Activated naive CD8-positive, alpha-beta T cell (primary cell): ENCODE measurements around the gene DUSP3.

Experiments used
- H3K27ac Mint-ChIP-seq: one replicate; pipeline ENCODE4 v1.8.0; 2021; ENCODE audit warnings: mixed read lengths
- H3K27me3 Mint-ChIP-seq: one replicate; pipeline ENCODE4 v1.8.0; 2021; ENCODE audit warnings: mixed read lengths
- H3K36me3 Mint-ChIP-seq: one replicate; pipeline ENCODE4 v1.8.0; 2021; ENCODE audit warnings: mixed read lengths
- H3K4me1 Mint-ChIP-seq: one replicate; pipeline ENCODE4 v1.8.0; 2021; ENCODE audit warnings: low read depth, mixed read lengths
- H3K4me3 Mint-ChIP-seq: one replicate; pipeline ENCODE4 v1.8.0; 2021; ENCODE audit warnings: mild to moderate bottlenecking, mixed read lengths
- H3K9me3 Mint-ChIP-seq: one replicate; pipeline ENCODE4 v1.8.0; 2021; ENCODE audit warnings: low read depth, mixed read lengths

DUSP3 gene

DNA sequence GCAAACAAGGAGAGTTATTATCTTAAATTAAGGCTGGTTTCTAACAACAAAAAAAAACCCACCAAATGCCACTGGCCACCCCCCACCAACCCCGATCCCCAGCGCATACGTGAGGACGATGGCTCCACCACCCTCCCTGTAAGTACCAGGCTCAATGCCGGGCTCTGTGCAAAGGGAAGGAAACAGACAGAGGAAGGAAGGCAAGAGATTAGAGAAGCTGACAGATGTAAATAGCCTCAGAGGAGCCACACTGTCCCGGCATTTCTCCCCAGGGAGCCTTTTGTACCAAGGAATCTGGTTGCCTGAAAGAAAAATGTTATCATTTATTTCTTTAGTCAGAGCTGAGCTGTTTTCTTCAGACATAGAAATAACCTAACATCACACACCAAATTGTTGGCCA, 33.2 kb downstream of the DUSP3 start:
- no peak overlapping the region for H3K4me3 Mint-ChIP-seq
- no peaks in the 10 kb centered on the region for H3K4me1 Mint-ChIP-seq
- H3K9me3 Mint-ChIP-seq: no peaks in the 10 kb centered on the region
- no peak overlapping the region for H3K27ac Mint-ChIP-seq
- no peaks in the 10 kb centered on the region for H3K36me3 Mint-ChIP-seq
- H3K27me3 Mint-ChIP-seq: peaks cover 20% of the 10 kb centered on the region

DNA sequence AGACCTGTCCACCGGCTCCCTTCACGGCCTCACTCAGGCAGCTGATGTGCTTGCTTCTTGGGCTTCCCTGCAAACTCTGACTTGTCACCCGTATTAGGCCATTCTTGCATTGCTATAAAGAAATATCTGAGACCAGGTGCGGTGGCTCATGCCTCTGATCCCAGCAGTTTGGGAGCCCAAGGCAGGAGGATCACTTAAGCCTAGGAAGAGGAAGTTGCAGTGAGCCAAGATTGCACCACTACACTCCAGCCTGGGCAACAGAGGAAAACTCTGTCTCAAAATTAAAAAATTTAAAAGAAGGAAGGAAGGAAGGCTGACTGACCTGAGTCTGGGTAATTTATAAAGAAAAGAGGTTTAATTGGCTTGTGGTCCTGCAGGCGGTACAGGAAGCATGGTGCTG, 37.1 kb downstream of the DUSP3 start:
- H3K9me3 Mint-ChIP-seq: no peaks in the 10 kb centered on the region
- peaks cover 15% of the 10 kb centered on the region for H3K27me3 Mint-ChIP-seq
- H3K4me1 Mint-ChIP-seq: no peaks in the 10 kb centered on the region
- no peak overlapping the region for H3K27ac Mint-ChIP-seq
- H3K4me3 Mint-ChIP-seq: no peak overlapping the region
- H3K36me3 Mint-ChIP-seq: no peaks in the 10 kb centered on the region

DNA sequence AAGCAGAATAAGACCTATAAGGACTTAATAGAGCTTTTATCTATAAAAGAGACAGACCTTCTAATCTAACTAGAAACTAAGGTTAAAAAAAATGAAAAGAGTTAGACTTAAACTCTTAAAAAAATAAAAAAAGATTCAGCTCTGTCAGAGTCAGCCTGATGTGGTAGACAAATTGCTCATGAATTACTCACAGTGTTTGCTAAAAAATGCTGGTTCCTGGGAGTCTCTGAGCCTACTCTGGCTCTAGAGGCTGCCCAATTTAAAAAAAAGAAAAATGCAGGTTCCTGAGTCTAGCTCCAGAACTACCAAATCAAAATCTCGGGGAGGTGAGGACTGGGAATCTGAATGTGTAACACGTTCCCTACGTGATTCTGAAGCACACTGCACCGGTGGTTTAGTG, 38.2 kb downstream of the DUSP3 start:
- no peaks in the 10 kb centered on the region for H3K4me1 Mint-ChIP-seq
- no peak overlapping the region for H3K27ac Mint-ChIP-seq
- H3K9me3 Mint-ChIP-seq: no peaks in the 10 kb centered on the region
- peaks cover 15% of the 10 kb centered on the region for H3K27me3 Mint-ChIP-seq
- no peak overlapping the region for H3K4me3 Mint-ChIP-seq
- no peaks in the 10 kb centered on the region for H3K36me3 Mint-ChIP-seq

DNA sequence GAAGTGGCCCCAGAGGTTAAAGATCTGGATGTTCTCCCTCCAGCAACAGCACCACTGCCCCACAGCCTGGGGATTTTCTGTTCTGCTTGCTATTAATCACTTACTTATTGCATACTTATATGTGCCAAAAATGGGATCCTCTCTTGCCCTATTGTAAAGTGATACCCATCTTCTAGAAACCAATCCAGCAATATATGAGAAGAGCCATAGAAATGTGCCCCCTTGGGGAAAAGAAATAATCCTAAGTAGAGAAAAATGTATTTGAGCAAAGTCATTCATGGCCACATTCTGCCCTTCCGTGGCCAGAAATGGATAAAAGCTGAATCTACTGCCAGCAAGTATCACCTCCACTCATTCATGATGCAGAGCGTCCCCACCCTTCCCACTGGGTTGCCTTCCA, 41.1 kb downstream of the DUSP3 start:
- no peak overlapping the region for H3K27ac Mint-ChIP-seq
- no peaks in the 10 kb centered on the region for H3K36me3 Mint-ChIP-seq
- H3K4me3 Mint-ChIP-seq: no peak overlapping the region
- H3K4me1 Mint-ChIP-seq: no peaks in the 10 kb centered on the region
- H3K27me3 Mint-ChIP-seq: peaks cover 5% of the 10 kb centered on the region
- H3K9me3 Mint-ChIP-seq: no peaks in the 10 kb centered on the region

DNA sequence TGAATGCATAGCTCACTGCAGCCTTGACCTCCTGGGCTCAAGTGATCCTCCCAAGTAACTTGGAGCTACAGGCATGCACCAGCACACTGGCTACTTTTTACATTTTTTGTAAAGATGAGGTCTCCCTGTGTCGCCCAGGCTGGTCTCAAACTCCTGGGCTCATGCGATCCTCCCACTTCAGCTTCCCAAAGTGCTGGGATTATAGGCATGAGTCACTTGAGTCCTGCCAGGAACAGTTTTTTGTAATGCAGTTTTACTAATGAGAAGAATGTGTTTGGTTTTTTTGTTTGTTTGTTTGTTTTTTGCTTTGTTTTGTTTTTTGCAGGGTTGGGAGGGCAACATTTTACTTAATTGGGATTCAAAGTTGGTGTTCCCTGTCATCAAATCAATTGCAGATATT, 42.4 kb downstream of the DUSP3 start:
- Mint-ChIP-seq H3K27ac (no peak overlapping the region), H3K27me3 (peaks cover 2% of the 10 kb centered on the region), H3K4me1 (no peaks in the 10 kb centered on the region), H3K9me3 (no peaks in the 10 kb centered on the region), H3K36me3 (no peaks in the 10 kb centered on the region), H3K4me3 (no peak overlapping the region)

DNA sequence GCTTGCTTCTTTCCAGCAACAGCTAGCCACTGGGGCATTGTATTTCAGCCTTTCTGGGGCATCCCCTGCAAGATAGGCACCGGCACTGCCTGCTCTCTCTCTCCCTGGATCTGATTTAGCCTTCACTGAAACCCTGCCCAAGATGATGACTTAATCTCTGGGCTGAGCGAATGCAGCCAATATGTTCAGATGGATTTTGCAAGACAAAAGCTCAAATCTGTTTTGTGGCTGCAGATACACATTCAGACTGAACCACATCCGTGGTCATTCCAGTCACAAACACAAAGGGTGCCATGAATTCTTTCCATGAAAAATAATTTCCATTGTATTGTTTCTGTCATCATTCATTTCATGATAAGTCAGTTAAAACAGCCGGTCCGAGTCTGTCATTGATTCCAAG, 44.4 kb downstream of the DUSP3 start:
- Mint-ChIP-seq H3K4me1 (no peaks in the 10 kb centered on the region), H3K27ac (no peak overlapping the region), H3K9me3 (no peaks in the 10 kb centered on the region), H3K4me3 (no peak overlapping the region), H3K27me3 (peaks cover 2% of the 10 kb centered on the region), H3K36me3 (no peaks in the 10 kb centered on the region)

DNA sequence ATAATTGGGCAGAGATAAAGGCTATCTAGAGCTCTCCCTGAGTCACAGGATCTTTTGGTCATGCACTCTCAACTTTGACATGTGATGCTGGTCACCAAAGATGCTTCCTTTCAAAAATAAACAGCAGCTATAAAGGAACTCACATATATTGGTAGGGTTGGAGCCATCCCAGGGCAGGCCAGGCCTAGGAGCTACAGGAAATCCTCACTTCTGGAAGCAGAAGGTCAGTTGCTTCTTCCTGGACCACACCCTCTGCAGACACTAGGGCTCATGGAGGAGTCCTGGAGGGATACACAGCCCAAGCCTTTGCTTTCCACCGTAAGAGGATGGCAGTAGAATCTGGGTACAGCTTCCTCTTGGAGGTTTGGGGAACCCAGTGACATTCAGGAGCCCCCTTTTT, 44.8 kb downstream of the DUSP3 start:
- Mint-ChIP-seq H3K27me3 (peaks cover 2% of the 10 kb centered on the region), H3K9me3 (no peaks in the 10 kb centered on the region), H3K4me1 (no peaks in the 10 kb centered on the region), H3K36me3 (no peaks in the 10 kb centered on the region), H3K27ac (no peak overlapping the region), H3K4me3 (no peak overlapping the region)

DNA sequence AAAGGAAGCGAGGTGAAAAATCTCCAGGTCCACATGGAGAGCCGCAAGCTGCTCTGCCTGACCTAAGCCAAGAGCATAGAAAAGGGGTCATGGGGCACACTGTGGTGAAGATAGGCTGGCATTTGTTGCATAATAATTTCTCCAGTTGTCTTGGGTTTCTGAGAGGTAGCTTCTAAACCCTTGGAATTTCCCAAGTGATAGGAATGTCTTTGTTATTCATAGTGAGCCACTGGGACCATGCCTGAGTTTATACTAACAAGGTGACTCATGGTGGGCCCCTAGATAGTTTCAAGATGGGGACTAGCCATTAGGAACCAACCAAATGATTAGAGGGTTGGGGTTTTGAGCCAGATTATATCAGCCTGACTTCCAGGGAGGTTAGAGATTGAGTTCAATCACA, 45.8 kb downstream of the DUSP3 start:
- Mint-ChIP-seq H3K27me3 (peaks cover 2% of the 10 kb centered on the region), H3K4me3 (no peak overlapping the region), H3K4me1 (no peaks in the 10 kb centered on the region), H3K27ac (no peak overlapping the region), H3K36me3 (no peaks in the 10 kb centered on the region), H3K9me3 (no peaks in the 10 kb centered on the region)

DNA sequence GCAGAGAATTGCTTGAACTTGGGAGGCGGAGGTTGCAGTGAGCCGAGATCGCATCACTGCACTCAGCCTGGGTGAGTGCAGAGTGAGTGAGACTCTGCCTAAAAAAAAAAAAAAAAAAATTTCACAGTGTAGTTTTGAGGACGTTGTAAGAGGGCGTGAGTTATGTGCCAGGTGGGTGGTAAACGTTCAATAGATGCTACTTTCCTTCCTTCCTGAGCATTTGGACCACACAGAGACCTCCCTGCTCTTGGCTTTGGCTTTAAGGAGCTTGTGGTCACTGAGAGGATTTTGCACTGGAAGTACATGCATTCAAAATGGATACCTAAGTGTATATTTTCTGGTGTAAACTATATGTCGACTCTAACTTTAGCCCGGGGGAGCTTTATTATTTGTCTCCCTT, 50.7 kb downstream of the DUSP3 start:
- H3K9me3 Mint-ChIP-seq: no peaks in the 10 kb centered on the region
- no peaks in the 10 kb centered on the region for H3K36me3 Mint-ChIP-seq
- H3K27me3 Mint-ChIP-seq: no peaks in the 10 kb centered on the region
- no peak overlapping the region for H3K4me3 Mint-ChIP-seq
- H3K4me1 Mint-ChIP-seq: no peaks in the 10 kb centered on the region
- no peak overlapping the region for H3K27ac Mint-ChIP-seq

DNA sequence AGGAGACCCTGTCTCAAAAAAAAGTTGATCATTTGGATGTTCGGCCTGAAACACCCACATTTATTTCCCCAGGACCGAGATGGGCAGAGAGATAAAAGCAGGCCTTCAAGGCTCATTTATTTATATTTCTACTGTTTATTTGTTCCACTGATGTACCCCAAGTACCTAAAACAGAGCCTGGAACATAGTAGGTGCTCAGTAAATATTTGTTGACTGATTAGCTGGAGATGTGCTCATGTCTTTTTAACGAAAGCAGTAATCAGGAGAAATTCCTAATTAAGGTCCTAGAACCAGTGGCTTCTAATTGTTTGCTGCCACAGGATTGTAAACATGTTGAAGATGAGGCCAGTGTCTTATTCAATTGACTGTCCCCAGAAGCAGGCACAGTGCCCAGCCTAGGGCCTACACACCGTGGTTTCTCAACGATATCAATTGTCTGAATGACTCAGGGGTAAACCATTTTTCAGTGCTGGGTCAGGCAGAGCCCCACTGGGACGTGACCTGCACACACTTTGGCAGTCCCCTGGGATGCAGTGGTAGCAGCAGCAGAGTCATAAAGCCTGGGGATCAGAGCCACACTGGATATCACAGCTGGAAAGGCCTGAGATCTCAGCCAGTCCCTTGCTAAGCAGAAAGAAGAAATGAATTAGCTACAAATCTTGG, 54.9 kb downstream of the DUSP3 start:
- H3K9me3 Mint-ChIP-seq: no peaks in the 10 kb centered on the region
- no peak overlapping the region for H3K4me3 Mint-ChIP-seq
- H3K27me3 Mint-ChIP-seq: no peaks in the 10 kb centered on the region
- H3K4me1 Mint-ChIP-seq: peaks cover 18% of the 10 kb centered on the region
- no peaks in the 10 kb centered on the region for H3K36me3 Mint-ChIP-seq
- H3K27ac Mint-ChIP-seq: no peak overlapping the region

DNA sequence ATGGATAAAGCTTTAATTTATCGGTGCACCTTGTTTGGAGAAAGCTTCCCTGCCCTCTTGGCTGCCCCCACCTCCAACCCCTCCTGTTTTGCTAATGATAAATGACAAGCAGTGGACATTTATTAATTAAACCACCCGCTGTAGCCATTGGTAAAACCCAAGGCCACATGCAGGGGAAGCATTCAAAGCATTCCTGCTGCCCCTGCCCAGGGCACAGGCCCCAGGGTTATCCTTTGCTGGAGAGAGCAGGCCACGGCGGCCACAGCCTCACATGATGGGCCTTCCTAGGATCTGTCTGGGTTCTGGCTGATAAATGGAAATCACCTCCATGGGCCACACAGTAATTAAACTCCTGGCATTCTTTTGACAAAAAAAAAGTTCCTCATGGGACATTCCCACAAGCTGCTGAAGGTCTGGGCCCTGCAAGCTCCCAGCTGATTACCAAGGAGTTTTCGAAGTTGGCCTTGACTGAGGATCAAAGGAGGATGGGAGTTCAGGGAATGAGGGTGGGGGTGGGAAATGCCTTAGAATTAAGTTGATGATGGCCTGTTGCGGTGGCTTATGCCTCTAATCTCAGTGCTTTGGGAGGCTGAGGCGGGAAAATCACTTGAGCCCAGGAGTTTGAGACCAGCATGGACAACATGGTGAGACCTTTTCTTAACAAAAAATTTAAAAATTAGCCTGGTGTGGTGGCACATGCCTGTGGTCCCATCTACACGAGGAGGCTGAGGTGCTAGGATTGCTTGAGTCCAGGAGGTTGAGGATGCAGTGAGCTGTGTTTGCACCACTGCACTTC, 55.7 kb downstream of the DUSP3 start:
- Mint-ChIP-seq H3K4me3 (no peak overlapping the region), H3K4me1 (peaks cover 20% of the 10 kb centered on the region), H3K27me3 (no peaks in the 10 kb centered on the region), H3K9me3 (no peaks in the 10 kb centered on the region), H3K27ac (no peak overlapping the region), H3K36me3 (no peaks in the 10 kb centered on the region)

DNA sequence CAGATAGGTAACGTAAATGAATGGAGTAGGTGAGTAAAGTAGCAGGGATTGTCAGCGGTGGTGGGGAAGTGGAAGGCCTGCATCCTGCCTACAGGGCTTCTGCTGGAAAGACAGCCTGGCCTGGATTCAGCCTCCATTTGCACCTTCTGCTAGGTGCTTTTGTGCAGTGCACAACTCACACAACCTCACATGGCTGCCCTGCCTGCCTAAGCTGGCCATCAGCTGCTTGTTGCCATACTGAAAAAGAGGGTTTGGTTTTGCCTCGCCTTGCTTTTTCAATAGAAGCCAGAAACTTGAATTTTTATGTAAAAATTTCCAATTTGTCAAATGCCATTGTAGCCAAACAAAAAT, 56.5 kb downstream of the DUSP3 start:
- H3K4me3 Mint-ChIP-seq: no peak overlapping the region
- H3K27ac Mint-ChIP-seq: no peak overlapping the region
- H3K9me3 Mint-ChIP-seq: no peaks in the 10 kb centered on the region

DNA sequence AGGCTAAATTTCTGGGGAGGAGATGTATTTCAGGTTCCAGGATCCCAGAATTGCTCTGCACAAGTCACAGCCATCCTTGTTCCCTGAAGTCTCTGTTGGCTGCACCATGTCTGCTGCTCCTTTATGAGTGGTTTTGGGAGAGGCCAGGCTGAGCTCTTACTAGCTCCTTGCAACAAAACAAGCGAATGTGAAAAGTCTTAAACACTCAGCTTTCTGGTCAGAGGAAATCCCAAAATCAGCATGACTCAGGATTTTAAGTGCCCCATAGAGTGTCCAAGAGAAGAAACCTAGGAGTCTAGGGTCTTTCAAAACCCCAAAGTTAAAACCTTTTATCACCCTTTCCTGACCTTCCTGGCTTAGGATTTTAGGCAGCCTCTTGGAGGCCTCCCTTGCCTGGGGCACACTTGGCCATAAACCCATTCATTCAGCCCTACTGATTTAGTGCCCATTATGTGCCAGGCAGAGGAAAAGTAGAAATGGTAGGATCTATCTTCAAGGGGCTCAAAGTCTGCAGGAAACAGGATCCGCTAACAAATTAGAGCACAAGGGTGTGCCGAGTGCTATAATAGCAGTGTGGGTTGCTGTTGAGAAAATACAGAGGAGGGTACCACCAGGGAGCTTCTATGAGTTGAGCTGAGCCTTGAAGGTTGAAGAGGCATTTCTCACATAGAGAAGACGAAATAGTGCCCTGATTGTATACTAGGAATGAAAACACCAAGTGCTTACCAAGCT, 57.1 kb downstream of the DUSP3 start:
- no peaks in the 10 kb centered on the region for H3K9me3 Mint-ChIP-seq
- no peaks in the 10 kb centered on the region for H3K36me3 Mint-ChIP-seq
- peak overlapping the region; percentile 92 for H3K4me3 Mint-ChIP-seq
- H3K27ac Mint-ChIP-seq: peak overlapping the region; percentile 89
- H3K4me1 Mint-ChIP-seq: peaks cover 20% of the 10 kb centered on the region
- no peaks in the 10 kb centered on the region for H3K27me3 Mint-ChIP-seq

More for the DNA sequence above, 56.5 kb downstream of the DUSP3 start:
- Mint-ChIP-seq H3K4me1 (peaks cover 20% of the 10 kb centered on the region), H3K27me3 (no peaks in the 10 kb centered on the region), H3K36me3 (no peaks in the 10 kb centered on the region)

DNA sequence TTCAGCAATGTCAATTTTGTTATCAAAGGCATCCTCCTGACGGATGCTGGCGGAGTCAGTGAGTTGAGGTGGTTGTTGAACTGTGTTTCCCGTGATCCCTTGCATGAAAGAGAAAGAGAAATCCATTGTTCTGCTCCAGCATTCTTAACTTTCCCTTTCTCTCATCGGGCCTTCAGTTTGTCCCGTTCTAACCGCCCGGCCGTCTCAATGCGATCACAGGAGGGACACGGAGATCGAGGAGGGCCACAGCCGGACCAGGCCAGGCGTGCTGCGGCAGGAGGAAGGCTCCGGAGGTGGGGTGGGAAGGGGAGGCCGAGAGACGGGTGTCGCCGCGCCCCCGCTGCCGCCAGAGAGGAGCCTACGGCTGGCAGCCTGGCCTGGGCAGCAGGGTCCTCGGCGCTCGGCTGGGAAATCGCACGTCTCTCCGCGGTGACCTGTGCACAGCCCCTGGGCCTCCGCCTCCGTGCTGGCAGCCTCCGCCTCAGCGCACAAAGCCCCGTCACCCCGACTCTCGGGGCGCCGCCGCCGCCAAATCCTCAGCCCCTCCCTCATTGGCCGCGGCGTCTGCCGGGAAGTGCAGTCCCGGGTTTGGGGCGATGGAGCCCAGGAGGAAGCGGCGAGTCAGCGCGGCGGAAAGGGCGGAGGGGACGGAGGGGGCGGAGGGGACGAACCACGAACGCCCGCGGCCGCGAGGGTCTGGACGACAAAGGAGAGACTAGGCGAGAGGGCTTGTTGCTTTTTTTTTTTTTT, 58.3 kb downstream of the DUSP3 start:
- peak overlapping the region; percentile 87 for H3K27ac Mint-ChIP-seq
- H3K4me3 Mint-ChIP-seq: peak overlapping the region; percentile 92
- no peaks in the 10 kb centered on the region for H3K36me3 Mint-ChIP-seq
- peaks cover 2% of the 10 kb centered on the region for H3K27me3 Mint-ChIP-seq
- peaks cover 20% of the 10 kb centered on the region for H3K4me1 Mint-ChIP-seq
- H3K9me3 Mint-ChIP-seq: no peaks in the 10 kb centered on the region

DNA sequence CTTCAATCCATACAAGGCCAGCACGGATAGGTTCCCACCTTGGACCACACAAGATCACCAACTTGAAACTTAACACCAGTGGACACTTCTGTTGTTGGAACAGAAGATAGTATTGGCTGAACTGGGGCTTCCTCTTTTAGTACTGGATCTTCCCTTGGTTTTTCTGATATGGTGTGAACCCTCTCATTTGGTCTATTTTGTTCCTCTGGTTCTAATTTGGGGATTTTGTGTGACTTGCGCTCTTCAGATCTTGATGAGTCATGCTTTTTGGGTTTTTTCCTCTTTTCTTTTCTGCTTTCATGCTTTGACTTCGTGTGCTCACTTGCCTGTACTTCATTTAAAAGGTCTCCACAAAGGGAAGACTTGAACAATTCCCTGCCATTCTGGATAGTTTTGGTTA, 59.2 kb downstream of the DUSP3 start:
- no peaks in the 10 kb centered on the region for H3K9me3 Mint-ChIP-seq
- no peaks in the 10 kb centered on the region for H3K36me3 Mint-ChIP-seq
- peak overlapping the region; percentile 92 for H3K4me3 Mint-ChIP-seq
- peaks cover 21% of the 10 kb centered on the region for H3K4me1 Mint-ChIP-seq
- H3K27me3 Mint-ChIP-seq: peaks cover 5% of the 10 kb centered on the region
- peak overlapping the region; percentile 87 for H3K27ac Mint-ChIP-seq
